Hypothalamus (tissue), 51 donors: ENCODE results near the gene HOATZ.

Source experiments
- DNase-seq, 51 donors: peaks; one replicate each; lab custom pipeline; 2025; lab: John Stamatoyannopoulos, UW

HOATZ gene

GRCh38 chr11:111542606-111543275 lies 28.2 kb downstream of the HOATZ start:
- no peak for DNase-seq

DNA sequence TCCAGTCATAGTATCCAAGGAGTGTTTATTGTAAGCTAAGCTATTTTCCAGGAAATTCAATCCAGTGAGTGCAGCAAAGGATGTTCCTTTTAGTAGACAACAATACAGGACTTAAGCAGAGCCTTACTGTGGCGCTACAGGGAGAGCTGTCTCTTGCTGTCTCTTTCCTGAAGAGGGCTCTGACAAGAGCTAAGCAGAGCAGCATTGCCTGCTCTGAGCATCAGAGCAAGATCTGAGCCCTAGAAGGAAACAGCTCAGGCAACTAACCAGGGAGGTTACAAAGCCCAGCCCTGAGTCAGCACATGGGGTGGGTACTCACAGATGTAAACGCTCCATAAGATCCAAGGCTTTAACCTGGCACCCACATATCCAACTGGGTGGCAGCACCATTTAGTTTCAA lies 33.9 kb downstream of the HOATZ start:
- DNase-seq, result no peak

- no peak for DNase-seq
Measured at GRCh38 chr11:111549196-111549868, 34.8 kb downstream of the HOATZ start.

- DNase-seq, result no peak
Measured at GRCh38 chr11:111549869-111550203, 35.3 kb downstream of the HOATZ start.

GRCh38 chr11:111550258-111550657 lies 35.7 kb downstream of the HOATZ start:
- no peak for DNase-seq

DNA sequence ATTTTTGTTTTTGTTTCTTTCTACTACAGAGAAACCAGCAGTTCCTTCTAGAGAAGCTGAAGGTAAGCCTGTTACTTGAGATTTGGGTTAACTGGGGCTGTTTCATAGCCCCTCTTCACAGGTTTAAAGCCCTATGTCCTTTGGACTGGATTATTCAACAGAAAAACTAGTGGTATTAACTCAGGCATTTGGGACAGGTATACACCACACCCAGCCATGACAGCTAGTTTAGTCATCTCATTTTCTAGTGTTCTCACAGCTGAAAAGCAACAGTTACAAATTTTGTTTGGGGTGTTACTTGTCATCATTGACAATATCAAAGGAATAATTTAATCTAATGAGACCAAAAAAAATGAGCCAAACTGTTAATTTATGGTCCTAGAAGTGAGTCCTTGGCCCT lies 40.0 kb downstream of the HOATZ start:
- no peak for DNase-seq

DNA sequence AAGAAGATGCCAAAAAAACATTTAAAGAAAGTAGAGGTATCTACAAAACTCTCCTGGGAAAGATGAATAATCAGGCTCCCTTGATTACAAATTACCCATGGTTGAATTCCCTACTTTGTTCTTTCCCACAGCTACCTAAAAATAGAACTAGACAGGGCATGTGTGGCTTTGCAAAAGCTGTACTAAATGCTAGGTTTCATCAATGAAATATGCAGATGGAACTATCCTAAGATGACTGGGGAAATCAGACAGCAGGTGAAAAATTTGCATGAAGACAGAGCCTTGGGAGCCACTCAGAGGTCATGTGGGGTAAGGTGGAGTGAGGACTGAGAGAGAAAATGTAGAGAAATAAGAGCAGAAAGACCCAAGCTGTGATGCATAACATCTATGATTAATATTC lies 40.7 kb downstream of the HOATZ start:
- DNase-seq, result no peak

DNA sequence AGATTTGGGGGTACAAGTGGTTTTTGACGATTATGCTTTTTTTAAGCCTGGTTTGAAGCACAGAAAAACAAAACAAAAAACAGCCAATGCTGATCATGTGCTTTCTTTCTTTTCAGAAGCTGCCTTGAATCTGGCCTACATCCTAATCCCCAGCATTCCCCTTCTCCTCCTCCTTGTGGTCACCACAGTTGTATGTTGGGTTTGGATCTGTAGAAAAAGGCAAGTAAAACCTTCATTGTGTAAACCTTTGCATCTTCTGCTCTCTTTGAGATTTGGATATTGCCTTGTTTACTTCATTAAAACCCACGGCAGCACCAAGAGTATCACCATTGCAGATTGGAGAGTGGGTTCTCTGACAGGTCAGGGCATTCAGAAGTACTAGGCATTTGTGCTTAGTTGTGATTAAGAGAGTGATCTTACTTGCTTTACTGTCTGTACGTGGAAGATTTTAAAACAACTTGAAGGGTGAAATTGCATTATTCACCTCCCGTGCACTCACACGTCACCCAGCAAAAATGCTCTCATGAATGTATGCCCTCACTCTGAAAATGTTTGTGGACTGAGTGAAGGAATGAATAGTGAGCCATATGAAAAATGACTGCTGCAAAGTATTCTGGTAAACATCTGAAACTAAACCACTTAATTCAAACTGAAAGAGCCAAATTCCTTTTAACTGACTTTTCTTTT lies 43.0 kb downstream of the HOATZ start:
- DNase-seq, result no peak

DNA sequence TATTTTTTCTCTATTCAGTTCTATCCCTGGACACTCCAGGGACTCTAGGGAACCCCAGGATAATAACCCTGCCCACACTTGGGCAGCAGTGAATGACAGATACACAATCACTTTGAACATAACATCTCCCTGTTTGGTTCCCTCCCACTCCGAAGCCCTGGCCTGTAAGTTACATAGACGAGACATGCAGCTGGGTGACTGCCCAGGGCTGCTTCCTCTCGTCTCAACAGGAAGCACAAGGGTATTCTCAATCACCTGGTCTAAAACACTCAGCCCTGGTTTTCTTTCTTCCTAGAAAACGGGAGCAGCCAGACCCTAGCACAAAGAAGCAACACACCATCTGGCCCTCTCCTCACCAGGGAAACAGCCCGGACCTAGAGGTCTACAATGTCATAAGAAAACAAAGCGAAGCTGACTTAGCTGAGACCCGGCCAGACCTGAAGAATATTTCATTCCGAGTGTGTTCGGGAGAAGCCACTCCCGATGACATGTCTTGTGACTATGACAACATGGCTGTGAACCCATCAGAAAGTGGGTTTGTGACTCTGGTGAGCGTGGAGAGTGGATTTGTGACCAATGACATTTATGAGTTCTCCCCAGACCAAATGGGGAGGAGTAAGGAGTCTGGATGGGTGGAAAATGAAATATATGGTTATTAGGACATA lies 45.4 kb downstream of the HOATZ start:
- no peak for DNase-seq

DNA sequence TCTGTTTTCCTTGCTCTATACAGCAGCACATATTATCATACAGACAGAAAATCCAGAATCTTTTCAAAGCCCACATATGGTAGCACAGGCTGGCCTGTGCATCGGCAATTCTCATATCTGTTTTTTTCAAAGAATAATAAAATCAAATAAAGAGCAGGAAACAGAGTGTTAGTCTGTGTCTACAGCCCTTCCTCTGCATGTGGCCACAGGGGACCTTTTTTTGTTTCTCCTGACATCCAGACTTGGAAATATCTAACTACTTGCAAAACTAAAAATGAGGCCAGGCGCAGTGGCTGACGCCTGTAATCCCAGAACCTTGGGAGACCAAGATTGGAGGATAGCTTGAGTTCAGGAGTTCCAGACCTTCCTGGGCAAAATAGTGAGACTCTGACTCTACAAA lies 46.2 kb downstream of the HOATZ start:
- DNase-seq, result no peak

GRCh38 chr11:111561306-111561705 lies 46.7 kb downstream of the HOATZ start:
- no peak for DNase-seq

DNA sequence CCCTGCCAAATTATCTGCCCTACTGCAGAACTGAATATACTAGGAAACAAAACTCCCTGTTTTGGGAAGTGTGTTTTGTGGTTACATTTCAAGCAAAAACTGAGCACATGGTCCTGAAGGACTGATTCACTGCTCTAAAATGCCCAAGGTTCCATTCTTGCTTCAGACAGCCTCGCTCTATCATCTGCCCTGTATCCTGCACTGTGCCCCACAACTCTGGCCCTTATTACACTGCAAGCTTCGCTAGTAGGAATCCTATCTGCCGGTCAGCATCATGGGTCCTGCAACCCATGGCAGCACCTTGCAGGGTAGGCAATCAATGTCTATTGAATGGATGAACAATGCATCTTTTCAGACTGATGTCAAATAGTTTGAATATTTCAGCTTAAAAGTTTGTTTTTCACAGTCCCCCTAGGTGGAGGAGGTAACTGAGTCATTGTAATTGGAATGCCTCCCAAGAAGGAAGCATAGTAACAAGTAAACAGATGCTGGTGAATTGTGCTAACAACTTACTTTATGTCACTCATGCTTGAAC lies 47.3 kb downstream of the HOATZ start:
- no peak for DNase-seq

DNA sequence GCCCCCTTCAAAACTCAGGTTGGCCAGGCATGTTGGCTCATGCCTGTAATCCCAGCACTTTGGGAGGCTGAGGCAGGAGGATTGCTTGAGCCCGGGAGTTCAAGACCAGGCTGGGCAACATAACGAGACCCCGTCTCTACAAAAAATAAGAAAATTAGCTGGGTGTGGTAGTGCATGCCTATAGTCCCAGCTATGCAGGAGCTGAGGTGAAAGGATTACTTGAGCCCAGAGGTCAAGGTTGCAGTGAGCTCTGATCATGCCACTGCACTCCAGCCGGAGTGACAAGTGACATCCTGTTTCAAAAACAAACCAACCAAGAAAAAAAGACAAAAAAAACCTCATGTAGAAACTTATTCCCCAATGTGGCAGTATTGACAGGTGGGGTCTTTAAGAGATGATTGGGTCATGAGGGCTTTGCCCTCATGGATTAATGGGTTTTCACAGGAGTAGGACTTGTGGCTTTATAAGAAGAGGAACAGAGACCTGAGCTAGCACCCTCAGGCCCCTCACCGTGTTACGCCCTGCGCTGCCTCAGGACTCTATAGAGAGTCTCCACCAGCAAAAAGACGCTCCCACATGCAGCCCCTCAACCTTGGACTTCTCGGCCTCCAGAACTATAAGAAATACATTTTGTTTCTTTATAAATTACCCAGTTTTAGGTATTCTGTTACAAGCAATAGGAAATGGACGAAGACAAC lies 48.3 kb downstream of the HOATZ start:
- DNase-seq, result no peak

GRCh38 chr11:111565114-111565720 lies 50.6 kb downstream of the HOATZ start:
- DNase-seq, result peak in 30 of 51 donors; percentile 1 to 70 (median 32)

GRCh38 chr11:111566324-111566723 lies 51.7 kb downstream of the HOATZ start:
- no peak for DNase-seq

- DNase-seq, result no peak
Measured at GRCh38 chr11:111569476-111569875, 54.9 kb downstream of the HOATZ start.

GRCh38 chr11:111570796-111571195 lies 56.2 kb downstream of the HOATZ start:
- DNase-seq, result no peak

DNA sequence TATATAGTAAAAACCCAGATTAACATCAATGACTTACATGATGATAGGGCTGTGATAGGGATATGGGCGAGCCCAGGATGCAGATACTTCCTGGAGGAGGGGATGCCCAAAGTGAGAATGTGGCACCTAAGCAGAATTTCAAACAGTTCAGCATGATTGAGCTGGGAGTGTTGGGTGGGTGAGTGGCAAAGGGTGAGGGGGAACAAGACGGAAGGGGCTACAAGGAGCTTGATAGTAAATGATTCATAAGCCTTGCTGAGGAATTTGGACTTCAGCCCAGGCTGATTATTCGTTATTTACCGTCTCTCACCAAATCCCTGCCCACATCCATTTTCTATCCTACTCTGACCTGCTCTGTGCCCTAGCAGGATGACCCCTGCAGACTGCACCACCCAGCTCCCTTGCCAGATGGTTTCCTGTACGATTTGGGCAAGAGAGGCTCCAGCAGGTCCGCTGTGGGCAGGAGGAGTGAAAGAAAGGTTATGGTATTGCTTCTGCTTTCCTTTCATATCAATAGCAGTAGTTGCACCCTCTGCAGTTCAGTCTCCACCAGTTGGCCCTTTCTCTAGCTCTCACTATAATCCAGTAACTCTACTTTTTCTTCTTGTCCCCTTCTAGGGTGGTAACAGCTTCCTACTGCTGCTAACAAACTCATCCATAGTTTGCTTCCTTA lies 57.4 kb downstream of the HOATZ start:
- DNase-seq, result no peak

DNA sequence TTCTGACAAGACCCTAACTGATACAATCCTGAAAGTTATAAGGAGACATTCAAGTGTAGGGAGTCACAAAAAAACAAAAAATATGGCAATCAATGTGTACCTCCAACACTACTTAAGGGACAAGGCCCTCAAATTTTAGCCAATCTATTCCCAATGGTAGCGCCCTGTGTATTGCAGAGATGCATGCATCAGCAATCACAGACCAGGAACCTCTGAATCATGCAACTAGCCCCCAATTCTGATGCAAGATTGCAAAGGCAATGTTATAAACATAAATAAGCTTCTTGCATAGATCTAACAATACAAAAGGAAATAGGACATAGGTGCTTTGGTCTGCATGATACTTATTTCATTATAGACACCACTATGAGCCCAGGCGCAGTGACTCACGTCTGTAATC lies 58.0 kb downstream of the HOATZ start:
- DNase-seq, result no peak

GRCh38 chr11:111573821-111574249 lies 59.3 kb downstream of the HOATZ start:
- no peak for DNase-seq
